Astrocyte of the spinal cord (primary cell): Measurements from ENCODE around the gene MGME1.

Experiments
- DNase-seq: peaks from one replicate; pipeline ENCODE4 v3.0.0; 2011; ENCODE audit warnings: low read depth, low spot score
- H3K4me3 ChIP-seq: 2 replicates; pipeline ENCODE4 v1.5.1; 2011; ENCODE audit warnings: low read depth, mild to moderate bottlenecking, low read length, moderate library complexity
- in situ Hi-C: cut with HindIII; loops from 2 replicates; pipeline ENCODE4 v1.10.0; 2017; ENCODE audit warnings: low sequenced_read_pairs
- TF ChIP-seq, protein P1 (sequence below): IDR thresholded peaks from 2 replicates; pipeline ENCODE4 v1.5.1; 2012; ENCODE audit warnings: low read depth, mild to moderate bottlenecking, low read length, inconsistent platforms

Gene MGME1, protein sequence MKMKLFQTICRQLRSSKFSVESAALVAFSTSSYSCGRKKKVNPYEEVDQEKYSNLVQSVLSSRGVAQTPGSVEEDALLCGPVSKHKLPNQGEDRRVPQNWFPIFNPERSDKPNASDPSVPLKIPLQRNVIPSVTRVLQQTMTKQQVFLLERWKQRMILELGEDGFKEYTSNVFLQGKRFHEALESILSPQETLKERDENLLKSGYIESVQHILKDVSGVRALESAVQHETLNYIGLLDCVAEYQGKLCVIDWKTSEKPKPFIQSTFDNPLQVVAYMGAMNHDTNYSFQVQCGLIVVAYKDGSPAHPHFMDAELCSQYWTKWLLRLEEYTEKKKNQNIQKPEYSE

GRCh38 chr20:17968366-17969277, at the start of gene MGME1, which contains the start of gene SNX5:
MGME1 (plus strand) TSS chr20:17969018; CDS start chr20:17969860, 842 bp downstream.
SNX5 (minus strand) TSS chr20:17968794; CDS start chr20:17968425, 369 bp downstream.
- TF ChIP-seq, protein P1, sequence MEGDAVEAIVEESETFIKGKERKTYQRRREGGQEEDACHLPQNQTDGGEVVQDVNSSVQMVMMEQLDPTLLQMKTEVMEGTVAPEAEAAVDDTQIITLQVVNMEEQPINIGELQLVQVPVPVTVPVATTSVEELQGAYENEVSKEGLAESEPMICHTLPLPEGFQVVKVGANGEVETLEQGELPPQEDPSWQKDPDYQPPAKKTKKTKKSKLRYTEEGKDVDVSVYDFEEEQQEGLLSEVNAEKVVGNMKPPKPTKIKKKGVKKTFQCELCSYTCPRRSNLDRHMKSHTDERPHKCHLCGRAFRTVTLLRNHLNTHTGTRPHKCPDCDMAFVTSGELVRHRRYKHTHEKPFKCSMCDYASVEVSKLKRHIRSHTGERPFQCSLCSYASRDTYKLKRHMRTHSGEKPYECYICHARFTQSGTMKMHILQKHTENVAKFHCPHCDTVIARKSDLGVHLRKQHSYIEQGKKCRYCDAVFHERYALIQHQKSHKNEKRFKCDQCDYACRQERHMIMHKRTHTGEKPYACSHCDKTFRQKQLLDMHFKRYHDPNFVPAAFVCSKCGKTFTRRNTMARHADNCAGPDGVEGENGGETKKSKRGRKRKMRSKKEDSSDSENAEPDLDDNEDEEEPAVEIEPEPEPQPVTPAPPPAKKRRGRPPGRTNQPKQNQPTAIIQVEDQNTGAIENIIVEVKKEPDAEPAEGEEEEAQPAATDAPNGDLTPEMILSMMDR, result no peak
- in situ Hi-C loops, result no loop called here
- DNase-seq, result peak; percentile 100
- peak within 1 kb of the TSS; percentile 90 for H3K4me3 ChIP-seq

GRCh38 chr20:17919149-17919548, 49.7 kb upstream of the MGME1 start:
- TF ChIP-seq, protein P1, result no peak
- no peak overlapping the region for H3K4me3 ChIP-seq
- DNase-seq, result no peak
- in situ Hi-C loops, result no loop called here

- no peak for DNase-seq
- no peak overlapping the region for H3K4me3 ChIP-seq
- in situ Hi-C loops, result no loop called here
- TF ChIP-seq, protein P1, result no peak
These were observed 47.0 kb upstream of the MGME1 start for GRCh38 chr20:17921774-17922173.

DNA sequence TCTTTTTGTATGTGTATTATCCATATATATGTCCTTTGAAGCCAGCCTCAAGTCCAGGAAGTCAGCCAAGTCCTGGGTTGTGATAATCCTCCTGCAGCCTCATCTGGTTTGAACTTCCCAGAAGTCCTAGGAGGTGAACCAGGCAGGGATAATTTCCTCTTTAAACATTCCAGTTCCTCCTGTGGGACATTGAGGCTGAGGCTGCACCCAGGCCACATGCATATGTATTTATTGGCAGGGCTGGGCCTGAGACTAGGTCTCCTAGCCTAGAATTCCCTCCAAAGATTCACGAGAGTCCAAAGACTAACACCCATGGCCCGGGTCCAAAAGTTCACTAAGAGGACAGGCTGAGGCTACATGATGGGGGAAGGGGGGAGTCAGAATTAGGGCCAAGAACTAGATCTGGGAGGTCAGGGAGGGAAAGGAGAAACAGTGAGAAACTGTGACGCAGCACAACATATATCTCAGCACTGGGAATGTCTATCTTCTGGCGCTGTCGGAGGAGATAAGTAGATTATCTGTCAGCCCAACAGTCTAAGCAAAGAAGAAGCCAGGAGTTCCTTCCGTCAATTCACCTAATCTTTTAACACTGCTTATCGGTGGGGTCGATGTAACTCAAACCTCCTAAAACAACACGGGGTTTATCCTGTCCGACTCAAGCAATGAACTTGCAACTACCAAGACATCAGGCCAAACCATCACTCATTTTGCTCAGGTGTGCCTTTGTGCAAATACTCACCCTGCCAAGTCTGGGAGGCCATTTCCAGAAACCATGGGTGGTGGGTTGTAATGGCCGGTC, 43.5 kb upstream of the MGME1 start:
- no peak overlapping the region for H3K4me3 ChIP-seq
- in situ Hi-C loops, result no loop called here
- TF ChIP-seq, protein P1, result no peak
- DNase-seq, result no peak

GRCh38 chr20:17925940-17926300, 42.9 kb upstream of the MGME1 start:
- DNase-seq, result no peak
- in situ Hi-C loops, result no loop called here
- no peak overlapping the region for H3K4me3 ChIP-seq
- TF ChIP-seq, protein P1, result no peak

DNA sequence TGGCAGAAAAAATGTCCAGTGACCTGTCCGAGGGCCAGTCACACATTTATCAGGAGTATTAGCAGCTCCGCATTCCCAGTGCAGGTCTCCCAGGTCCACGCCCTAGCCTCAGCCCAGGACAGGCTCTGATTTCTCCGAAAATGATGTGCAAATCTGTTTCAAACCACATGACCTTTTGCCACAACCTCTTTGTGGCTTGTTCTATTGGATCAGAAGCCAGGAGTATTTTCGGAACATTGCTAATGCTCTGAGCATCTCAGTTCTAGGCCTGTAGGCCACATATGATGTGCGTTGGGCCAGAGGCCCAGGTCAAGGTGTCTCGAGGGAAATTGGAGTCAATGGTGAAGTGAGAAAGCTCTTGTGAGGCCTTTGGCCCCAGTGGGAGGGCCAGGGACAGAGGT, 40.6 kb upstream of the MGME1 start:
- no peak for DNase-seq
- in situ Hi-C loops, result no loop called here
- TF ChIP-seq, protein P1, result no peak
- no peak overlapping the region for H3K4me3 ChIP-seq
